ENCODE results near the gene PDGFC. TPM values are rescaled to one million over a fixed set of nuclear protein-coding genes. Genes with fewer than 3 reads are reported as not detected.

PDGFC gene
- total and polyA plus RNA-seq, 2 of the 8 experiments (the other 6 are each of a cell fraction or from before 2014, with no cell fraction given) = 0.65 to 2.7 TPM

GRCh38 chr4:156811286-156811685 is 160.3 kb downstream of the PDGFC start:
- Histone ChIP-seq H3K56ac (replicated peaks; ENCODE audit: insufficient read length, low read depth, low read length) (no peak overlapping the region), H3K23me2 (ENCODE audit: low read depth, low read length) (no peaks in the 10 kb centered on the region), H3K4ac (replicated peaks; ENCODE audit: insufficient read length, low read depth, low read length) (no peak overlapping the region), H3K9ac (replicated peaks in 1 of 4; ENCODE audit: extremely low read depth in 1 of 4, low read depth in 3 of 4, low read length in 3 of 4) (no peak overlapping the region), H3K9me3 (ENCODE audit: insufficient read depth in 2 of 2, low read depth in 1 of 2, low read length in 1 of 2) (no peaks in the 10 kb centered on the region), H4K20me1 (replicated peaks in 1 of 2; ENCODE audit: control insufficient read depth in 1 of 2, insufficient read depth in 2 of 2, low read length in 2 of 2) (no peaks in the 10 kb centered on the region), H3K4me2 (ENCODE audit: insufficient read depth in 1 of 2, low read depth in 2 of 2, low read length in 2 of 2) (no peak overlapping the region), H2BK5ac (ENCODE audit: low read depth, low read length) (no peak overlapping the region), H3K14ac (ENCODE audit: insufficient read length) (no peak overlapping the region), H2BK12ac (ENCODE audit: low read depth, low read length) (no peak overlapping the region), H2AFZ (ENCODE audit: low read length) (no peak overlapping the region), H3K18ac (ENCODE audit: extremely low read depth, low read length) (no peak overlapping the region), H2BK120ac (replicated peaks; ENCODE audit: low read depth, low read length) (no peak overlapping the region), H3K4me1 (replicated peaks in 1 of 4; ENCODE audit: control insufficient read depth in 3 of 4, insufficient read depth in 4 of 4, low read length in 3 of 4) (no peaks in the 10 kb centered on the region), H2BK15ac (ENCODE audit: low read length) (no peak overlapping the region), H3K4me3 (ENCODE audit: extremely low read depth in 1 of 4, insufficient read depth in 2 of 4, low read depth in 3 of 4, low read length in 4 of 4) (no peak overlapping the region), H3K79me2 (ENCODE audit: control insufficient read depth in 1 of 2, insufficient read depth in 2 of 2, low read length in 2 of 2) (no peaks in the 10 kb centered on the region), H2BK20ac (ENCODE audit: low read length) (no peak overlapping the region), H4K5ac (ENCODE audit: insufficient read length, low read depth, low read length) (no peak overlapping the region), H3K36me3 (ENCODE audit: control insufficient read depth in 2 of 4, insufficient read depth in 4 of 4, low read length in 3 of 4) (no peaks in the 10 kb centered on the region), H4K8ac (ENCODE audit: extremely low read depth, insufficient read depth, low read length) (no peak overlapping the region), H2AK5ac (ENCODE audit: low read depth, low read length) (no peak overlapping the region), H3K27ac (ENCODE audit: low read depth, low read length) (no peak overlapping the region), H3K23ac (ENCODE audit: insufficient read length) (no peak overlapping the region), H4K91ac (replicated peaks; ENCODE audit: insufficient read length, low read length) (no peak overlapping the region), H3K79me1 (ENCODE audit: low read depth, low read length) (no peaks in the 10 kb centered on the region), H3K27me3 (replicated peaks in 1 of 4; ENCODE audit: control insufficient read depth in 3 of 4, extremely low read depth in 1 of 4, insufficient read depth in 3 of 4, low read length in 3 of 4) (no peaks in the 10 kb centered on the region)
- CTCF ChIA-PET (ENCODE audit: partially characterized antibody) = no interaction called here
- FAIRE-seq (no peak), DNase-seq (ENCODE audit: low read depth in 1 of 2, low spot score in 2 of 2) (no peak)
- TF ChIP-seq TEAD4 (IDR thresholded peaks at IDR 0.05; ENCODE audit: low read depth, low read length) (no peak), TCF12 (IDR thresholded peaks at IDR 0.05; ENCODE audit: low read depth, low read length) (no peak), CREB1 (IDR thresholded peaks at IDR 0.05) (no peak), EGR1 (IDR thresholded peaks at IDR 0.05; ENCODE audit: borderline replicate concordance, low read depth, low read length) (no peak), USF2 (IDR thresholded peaks at IDR 0.05; ENCODE audit: low read length) (no peak), RXRA (IDR thresholded peaks at IDR 0.05; ENCODE audit: insufficient read depth, low read depth, low read length) (no peak), CHD2 (IDR thresholded peaks at IDR 0.05; ENCODE audit: low read length) (no peak), CEBPB (IDR thresholded peaks at IDR 0.05; ENCODE audit: low read depth, low read length) (no peak), FOSL1 (IDR thresholded peaks at IDR 0.05; ENCODE audit: insufficient read depth, low read depth, low read length) (no peak), HDAC2 (IDR thresholded peaks at IDR 0.05; ENCODE audit: borderline replicate concordance in 1 of 2, low read depth in 2 of 2, low read length in 2 of 2) (no peak)
- POLR2A ChIA-PET (ENCODE audit: partially characterized antibody) = no interaction called here
- 88% methylated on average over 5 of the region's 5 CpGs; no CpG with 5 or more reads in 1 of the 2 experiments for WGBS, 2 experiments (ENCODE audit: extremely low coverage in 1 of 2, insufficient coverage in 1 of 2, insufficient read length in 1 of 2, insufficient replicate concordance in 2 of 2, low coverage in 1 of 2, low lambda C conversion rate in 2 of 2, missing lambda C conversion rate in 1 of 2)
